Right lobe of liver (tissue), 6 donors: ENCODE measurements around the gene DIPK1A. TPM values are rescaled to one million over a fixed set of nuclear protein-coding genes. Genes with fewer than 3 reads are reported as not detected.

Experiments used
- ATAC-seq, 4 donors: fragments of 200-7000 bp; cut with Tn5 transposase; one replicate each; pipeline ENCODE4 v1.9.1; 2020; ENCODE audit warnings: mild to moderate bottlenecking in 4 of 4, moderate library complexity in 4 of 4
- DNase-seq, 3 donors: peaks; one replicate each; pipeline ENCODE4 v3.0.0-alpha.2; 2020
- H3K27ac ChIP-seq, 3 donors: fragments of 200-600 bp; one replicate each; pipeline ENCODE4 v1.8.0; 2022
- H3K27me3 ChIP-seq, 2 donors: fragments of 200-600 bp; one replicate each; pipeline ENCODE4 v1.8.0; 2022
- H3K36me3 ChIP-seq, 4 donors: fragments of 200-600 bp; sonication (generic) in 1 of 4; one replicate each; pipeline versions ENCODE4 v1.5.1 to v1.8.0; 2017 to 2022; ENCODE audit warnings: control low read depth in 1 of 4
- H3K4me1 ChIP-seq, 4 donors: fragments of 200-600 bp; sonication (generic) in 1 of 4; one replicate each; pipeline versions ENCODE4 v1.5.1 to v1.8.0; 2017 to 2022; ENCODE audit warnings: control low read depth in 1 of 4
- H3K4me3 ChIP-seq, 3 donors: fragments of 200-600 bp; one replicate each; pipeline ENCODE4 v1.8.0; 2022
- H3K9me3 ChIP-seq, 4 donors: fragments of 200-600 bp; sonication (generic) in 1 of 4; one replicate each; pipeline versions ENCODE4 v1.5.1 to v1.8.0; 2017 to 2022; ENCODE audit warnings: control low read depth in 1 of 4
- CTCF ChIP-seq, 4 donors: fragments of 200-600 bp in 3 of 4; fragments of 450-650 bp in 1 of 4; IDR thresholded peaks; one replicate each; pipeline versions ENCODE4 v1.5.1 to v1.8.0; 2016 to 2022; ENCODE audit warnings: antibody characterized with exemption in 4 of 4, mild to moderate bottlenecking in 2 of 4
- POLR2A ChIP-seq: fragments of 450-650 bp; IDR thresholded peaks from one replicate; pipeline ENCODE4 v1.6.1; 2017; ENCODE audit warnings: antibody characterized with exemption, mild to moderate bottlenecking
- WGBS: methylation state at CpG from one replicate; pipeline ENCODE4 v1.1.6; 2018; ENCODE audit warnings: low coverage, low lambda C conversion rate; ENCODE audit not compliant: insufficient coverage; ENCODE audit errors: missing lambda C conversion rate; 5-methylcytosine and 5-hydroxymethylcytosine counted together
- intact Hi-C, 2 donors: fragments of 100-400 bp; cut with DNase I; formaldehyde crosslinking; loops; one replicate each; pipeline versions ENCODE4 v1.11.2 to v1.14.1; 2022
- total RNA-seq, 6 experiments: library from RNA; depleted of rRNA in 2 of 6; stranded (reverse); fragments of >200 nt in 2 of 6; fragmentation: NEBNext Ultra II Directional in 3 of 6; extraction: Animal tissue kit (Norgen Biotek cat#: 25700) in 3 of 6; gene quantifications; one replicate each; pipeline versions ENCODE4 v1.1.0 to v1.2.4, GENCODE V29; 2016 to 2023
- donor health status: DM: no; HTN: yes; CAD: no.
- donor health status: DM: no; HTN: no; CAD: no.
- donor health status: DM: no; HTN: no; CAD: no.
- donor health status: DM: no; HTN: yes; CAD: no.
- donor health status: DM: no; HTN: yes; CAD: no.

Gene DIPK1A
- total RNA-seq, 6 experiments from 2014 or later = 10.8 to 25.3 (median 15.1) TPM

- Histone ChIP-seq H3K9me3 (no peaks in the 10 kb centered on the region), H3K4me1 (no peaks in the 10 kb centered on the region), H3K27me3 (no peaks in the 10 kb centered on the region), H3K36me3 (no peaks in the 10 kb centered on the region), H3K4me3 (no peak overlapping the region), H3K27ac (no peak overlapping the region)
- WGBS = 83% methylated on average over 5 of the region's 6 CpGs
- TF ChIP-seq CTCF (IDR thresholded peaks at IDR 0.05) = no peak
- TF ChIP-seq POLR2A = no peak
- ATAC-seq (no peak), DNase-seq (no peak)
- intact Hi-C loops = no loop called here
Measured at GRCh38 chr1:92989936-92990583, 28.8 kb upstream of the DIPK1A start.

GRCh38 chr1:92989253-92989652, 28.0 kb upstream of the DIPK1A start:
- Histone ChIP-seq H3K9me3 (no peaks in the 10 kb centered on the region), H3K4me3 (no peak overlapping the region), H3K27me3 (no peaks in the 10 kb centered on the region), H3K36me3 (no peaks in the 10 kb centered on the region), H3K27ac (no peak overlapping the region), H3K4me1 (no peaks in the 10 kb centered on the region)
- DNase-seq = no peak
- no peak for ATAC-seq
- WGBS = 50% methylated on average over 2 of the region's 2 CpGs
- intact Hi-C loops = no loop called here
- TF ChIP-seq POLR2A = no peak
- TF ChIP-seq CTCF (IDR thresholded peaks at IDR 0.05) = no peak

GRCh38 chr1:92987462-92987861, 26.2 kb upstream of the DIPK1A start:
- no peak for ATAC-seq

GRCh38 chr1:92985101-92985500, 23.8 kb upstream of the DIPK1A start:
- Histone ChIP-seq H3K9me3 (no peaks in the 10 kb centered on the region), H3K27me3 (no peaks in the 10 kb centered on the region), H3K27ac (no peak overlapping the region), H3K4me3 (no peak overlapping the region), H3K36me3 (no peaks in the 10 kb centered on the region), H3K4me1 (no peaks in the 10 kb centered on the region)
- TF ChIP-seq POLR2A = no peak
- TF ChIP-seq CTCF (IDR thresholded peaks at IDR 0.05) = no peak
- DNase-seq (no peak), ATAC-seq (no peak)
- intact Hi-C loops = no loop called here

More at GRCh38 chr1:92987462-92987861, 26.2 kb upstream of the DIPK1A start:
- Histone ChIP-seq H3K9me3 (no peaks in the 10 kb centered on the region), H3K4me3 (no peak overlapping the region), H3K4me1 (no peaks in the 10 kb centered on the region), H3K36me3 (no peaks in the 10 kb centered on the region), H3K27ac (no peak overlapping the region), H3K27me3 (no peaks in the 10 kb centered on the region)
- DNase-seq = no peak
- TF ChIP-seq POLR2A = no peak
- no peak for TF ChIP-seq CTCF (IDR thresholded peaks at IDR 0.05)
- intact Hi-C loops = no loop called here
